Bronchial epithelial cell (primary cell): ENCODE measurements around the gene TOMM7. TPM values are rescaled to one million over a fixed set of nuclear protein-coding genes. Genes with fewer than 3 reads are reported as not detected.

Experiments used
- DNase-seq: peaks from one replicate; pipeline ENCODE4 v3.0.0-alpha.2; 2010; ENCODE audit warnings: low read depth
- FAIRE-seq: peaks from 2 replicates; lab custom pipeline; 2011; peaks lifted over from hg19 to GRCh38; lab: Jason Lieb, UNC
- H3K27me3 ChIP-seq: 2 replicates; pipeline ENCODE4 v1.5.1; 2011; ENCODE audit warnings: low read length; ENCODE audit not compliant: control insufficient read depth, insufficient read depth
- H3K36me3 ChIP-seq: 2 replicates; pipeline ENCODE4 v1.5.1; 2011; ENCODE audit warnings: low read length; ENCODE audit not compliant: control insufficient read depth, insufficient read depth
- H3K4me3 ChIP-seq: 2 replicates; pipeline ENCODE4 v1.5.1; 2011; ENCODE audit warnings: mild to moderate bottlenecking, low read depth, low read length, control low read depth
- CTCF ChIP-seq: IDR thresholded peaks from 2 replicates; pipeline ENCODE4 v1.5.1; 2011; ENCODE audit warnings: mild to moderate bottlenecking, moderate library complexity, low read length, control low read depth, inconsistent platforms; ENCODE audit not compliant: insufficient read depth, severe bottlenecking
- total RNA-seq: library from RNA; depleted of rRNA; stranded (reverse); fragments of >200 nt; gene quantifications from 2 replicates; pipeline ENCODE4 v1.2.1, GENCODE V29; 2014

TOMM7 gene
- total RNA-seq, 1 donor from 2014 or later, result 233 TPM

- no peak for FAIRE-seq
- DNase-seq, result no peak
- Histone ChIP-seq H3K4me3 (no peak overlapping the region), H3K27me3 (peaks cover 2% of the 10 kb centered on the region), H3K36me3 (no peaks in the 10 kb centered on the region)
- no peak for TF ChIP-seq CTCF
Measured at GRCh38 chr7:22776964-22777363, 45.7 kb downstream of the TOMM7 start.

GRCh38 chr7:22772885-22773284 is 49.8 kb downstream of the TOMM7 start:
- FAIRE-seq, result no peak
- no peak for TF ChIP-seq CTCF
- peaks cover 5% of the 10 kb centered on the region for H3K27me3 ChIP-seq
- no peak overlapping the region for H3K4me3 ChIP-seq
- no peak for DNase-seq
- H3K36me3 ChIP-seq, result no peaks in the 10 kb centered on the region

- no peak for TF ChIP-seq CTCF
- Histone ChIP-seq H3K36me3 (no peaks in the 10 kb centered on the region), H3K4me3 (no peak overlapping the region), H3K27me3 (peaks cover 5% of the 10 kb centered on the region)
- FAIRE-seq, result no peak
- no peak for DNase-seq
Measured at GRCh38 chr7:22771872-22772228, 50.8 kb downstream of the TOMM7 start.

- Histone ChIP-seq H3K4me3 (no peak overlapping the region), H3K27me3 (peaks cover 3% of the 10 kb centered on the region), H3K36me3 (no peaks in the 10 kb centered on the region)
- no peak for DNase-seq
- FAIRE-seq, result no peak
- no peak for TF ChIP-seq CTCF
Measured at GRCh38 chr7:22771194-22771871, 51.3 kb downstream of the TOMM7 start.

- H3K4me3 ChIP-seq, result no peak overlapping the region
- FAIRE-seq, result no peak
Measured at GRCh38 chr7:22765609-22766008, 57.0 kb downstream of the TOMM7 start.

More at GRCh38 chr7:22765609-22766008, 57.0 kb downstream of the TOMM7 start:
- no peak for DNase-seq
- Histone ChIP-seq H3K27me3 (peaks cover 2% of the 10 kb centered on the region), H3K36me3 (no peaks in the 10 kb centered on the region)
- TF ChIP-seq CTCF, result no peak

Other genes starting within 250 kb of the TOMM7 start
- gene IL6, start 95.6 kb downstream of the TOMM7 start, total RNA-seq, result 0.13 and 0.53 TPM in 2 replicates
- 19.7 and 20.5 TPM in 2 replicates for gene HYCC1, start 191.3 kb upstream of the TOMM7 start, total RNA-seq